ENCODE measurements around the gene APOO.

The APOO gene

GRCh38 chrX:23810279-23810678, 97.5 kb downstream of the APOO start:
- no peak for DNase-seq
- TF ChIP-seq, protein P1, sequence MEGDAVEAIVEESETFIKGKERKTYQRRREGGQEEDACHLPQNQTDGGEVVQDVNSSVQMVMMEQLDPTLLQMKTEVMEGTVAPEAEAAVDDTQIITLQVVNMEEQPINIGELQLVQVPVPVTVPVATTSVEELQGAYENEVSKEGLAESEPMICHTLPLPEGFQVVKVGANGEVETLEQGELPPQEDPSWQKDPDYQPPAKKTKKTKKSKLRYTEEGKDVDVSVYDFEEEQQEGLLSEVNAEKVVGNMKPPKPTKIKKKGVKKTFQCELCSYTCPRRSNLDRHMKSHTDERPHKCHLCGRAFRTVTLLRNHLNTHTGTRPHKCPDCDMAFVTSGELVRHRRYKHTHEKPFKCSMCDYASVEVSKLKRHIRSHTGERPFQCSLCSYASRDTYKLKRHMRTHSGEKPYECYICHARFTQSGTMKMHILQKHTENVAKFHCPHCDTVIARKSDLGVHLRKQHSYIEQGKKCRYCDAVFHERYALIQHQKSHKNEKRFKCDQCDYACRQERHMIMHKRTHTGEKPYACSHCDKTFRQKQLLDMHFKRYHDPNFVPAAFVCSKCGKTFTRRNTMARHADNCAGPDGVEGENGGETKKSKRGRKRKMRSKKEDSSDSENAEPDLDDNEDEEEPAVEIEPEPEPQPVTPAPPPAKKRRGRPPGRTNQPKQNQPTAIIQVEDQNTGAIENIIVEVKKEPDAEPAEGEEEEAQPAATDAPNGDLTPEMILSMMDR (IDR thresholded peaks at IDR 0.05), result no peak
- Histone ChIP-seq H3K27me3 (no peaks in the 10 kb centered on the region), H3K36me3 (no peaks in the 10 kb centered on the region), H3K4me1 (no peaks in the 10 kb centered on the region), H3K9me3 (no peaks in the 10 kb centered on the region), H3K27ac (no peak overlapping the region), H3K4me3 (no peak overlapping the region)
- intact Hi-C loops (cut with DNase I; ENCODE audit: low total_unique reads), result no loop called here

DNA sequence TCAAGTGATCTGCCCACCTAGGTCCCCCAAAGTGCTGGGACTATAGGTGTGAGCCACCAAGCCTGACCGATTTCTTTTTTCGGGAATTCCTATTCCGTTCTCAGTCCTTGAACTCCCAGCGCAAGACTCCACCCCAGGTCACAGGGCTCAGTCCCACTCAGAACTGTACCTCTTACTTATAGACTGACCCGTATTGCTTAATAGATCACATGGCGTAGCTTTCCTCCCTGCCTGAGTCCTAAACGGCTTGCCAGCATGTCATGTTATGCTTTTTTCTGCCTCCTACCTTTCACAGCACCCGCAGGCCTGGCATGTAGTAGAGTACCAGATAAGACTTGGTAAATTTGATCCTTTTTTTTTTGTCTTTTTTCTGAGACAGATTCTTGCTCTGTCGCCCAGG, 102.3 kb downstream of the APOO start:
- no peak overlapping the region for H3K27ac ChIP-seq

GRCh38 chrX:23804578-23804977, 103.2 kb downstream of the APOO start:
- H3K27ac ChIP-seq, result peak overlapping the region in 1 of 2 donors; percentile 44
- intact Hi-C loops (cut with DNase I; ENCODE audit: low total_unique reads), result no loop called here
- DNase-seq, result no peak
- no peaks in the 10 kb centered on the region for H3K36me3 ChIP-seq
- H3K4me1 ChIP-seq, result peaks cover 0 to 11% (median 5%) of the 10 kb centered on the region in 4 donors
- H3K4me3 ChIP-seq, result no peak overlapping the region
- no peaks in the 10 kb centered on the region for H3K9me3 ChIP-seq
- H3K27me3 ChIP-seq, result no peaks in the 10 kb centered on the region
- TF ChIP-seq, protein P1 (IDR thresholded peaks at IDR 0.05), result no peak

More for the DNA sequence above, 102.3 kb downstream of the APOO start:
- DNase-seq, result no peak
- TF ChIP-seq, protein P1 (IDR thresholded peaks at IDR 0.05), result no peak
- H3K4me1 ChIP-seq, result peaks cover 0 to 11% (median 5%) of the 10 kb centered on the region in 4 donors
- no peaks in the 10 kb centered on the region for H3K9me3 ChIP-seq
- intact Hi-C loops (cut with DNase I; ENCODE audit: low total_unique reads), result no loop called here
- no peaks in the 10 kb centered on the region for H3K27me3 ChIP-seq
- H3K36me3 ChIP-seq, result no peaks in the 10 kb centered on the region
- H3K4me3 ChIP-seq, result no peak overlapping the region

DNA sequence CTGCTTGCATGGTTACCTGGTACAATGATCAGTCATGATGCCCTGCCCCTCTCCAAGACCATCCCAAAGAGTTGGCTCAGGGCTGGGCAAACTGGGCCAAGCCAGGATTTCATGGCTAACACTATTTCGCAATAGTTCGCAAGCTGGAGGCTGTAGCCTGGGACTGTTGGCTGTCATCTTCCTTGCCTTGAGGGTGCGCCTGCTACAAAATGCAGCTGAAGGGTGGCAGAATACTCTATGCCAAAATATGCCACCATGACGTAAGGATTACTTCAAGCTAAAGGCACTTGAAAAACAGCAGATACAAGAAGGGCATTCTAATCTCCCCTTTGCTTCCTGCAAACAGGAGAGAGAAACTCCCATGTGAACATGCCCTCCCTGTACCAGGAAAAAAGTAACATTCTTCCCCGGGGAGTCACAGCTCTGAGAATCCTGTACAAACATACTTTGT, 103.8 kb downstream of the APOO start:
- intact Hi-C loops (cut with DNase I; ENCODE audit: low total_unique reads), result no loop called here
- Histone ChIP-seq H3K4me1 (peaks cover 0 to 11% (median 5%) of the 10 kb centered on the region in 4 donors), H3K9me3 (no peaks in the 10 kb centered on the region), H3K36me3 (no peaks in the 10 kb centered on the region), H3K4me3 (no peak overlapping the region), H3K27ac (peak overlapping the region in 1 of 2 donors; percentile 44), H3K27me3 (no peaks in the 10 kb centered on the region)
- DNase-seq, result peak in 1 of 2 donors; percentile 68
- TF ChIP-seq, protein P1 (IDR thresholded peaks at IDR 0.05), result no peak

GRCh38 chrX:23802431-23802830, 105.3 kb downstream of the APOO start:
- Histone ChIP-seq H3K27ac (no peak overlapping the region), H3K4me1 (peaks cover 0 to 14% (median 5%) of the 10 kb centered on the region in 4 donors), H3K4me3 (no peak overlapping the region), H3K27me3 (no peaks in the 10 kb centered on the region), H3K36me3 (no peaks in the 10 kb centered on the region), H3K9me3 (no peaks in the 10 kb centered on the region)
- no peak for DNase-seq
- TF ChIP-seq, protein P1 (IDR thresholded peaks at IDR 0.05), result no peak
- intact Hi-C loops (cut with DNase I; ENCODE audit: low total_unique reads), result no loop called here
